LHCN-M2 (cell line): ENCODE measurements around the gene GPR176. TPM values are rescaled to one million over a fixed set of nuclear protein-coding genes. Genes with fewer than 3 reads are reported as not detected.
A peak's percentile ranks its signal among the peaks of the same experiment; 100 is the strongest.

Experiments
- DNase-seq: peaks from one replicate; pipeline ENCODE4 v3.0.0-alpha.2; 2012; ENCODE audit warnings: low read depth
- polyA plus RNA-seq: library from polyadenylated mRNA; unstranded; fragments of >200 nt; gene quantifications from one replicate; pipeline ENCODE4 v1.2.1, GENCODE V29; 2012; ENCODE audit warnings: missing spikeins
- total RNA-seq: library from RNA; depleted of rRNA; stranded (reverse); fragments of >200 nt; gene quantifications from 2 replicates; pipeline ENCODE4 v1.2.3, GENCODE V29; 2014; rRNA removed

GPR176 gene, protein sequence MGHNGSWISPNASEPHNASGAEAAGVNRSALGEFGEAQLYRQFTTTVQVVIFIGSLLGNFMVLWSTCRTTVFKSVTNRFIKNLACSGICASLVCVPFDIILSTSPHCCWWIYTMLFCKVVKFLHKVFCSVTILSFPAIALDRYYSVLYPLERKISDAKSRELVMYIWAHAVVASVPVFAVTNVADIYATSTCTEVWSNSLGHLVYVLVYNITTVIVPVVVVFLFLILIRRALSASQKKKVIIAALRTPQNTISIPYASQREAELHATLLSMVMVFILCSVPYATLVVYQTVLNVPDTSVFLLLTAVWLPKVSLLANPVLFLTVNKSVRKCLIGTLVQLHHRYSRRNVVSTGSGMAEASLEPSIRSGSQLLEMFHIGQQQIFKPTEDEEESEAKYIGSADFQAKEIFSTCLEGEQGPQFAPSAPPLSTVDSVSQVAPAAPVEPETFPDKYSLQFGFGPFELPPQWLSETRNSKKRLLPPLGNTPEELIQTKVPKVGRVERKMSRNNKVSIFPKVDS
- 51.9 and 53.3 TPM in 2 replicates for total RNA-seq
- 88.2 TPM for polyA plus RNA-seq

- DNase-seq: peak; percentile 89
Observed at GRCh38 chr15:39919748-39920509, at the start of gene GPR176. Gene GPR176, minus strand, starts transcription at chr15:39920266. Its CDS starts 240 bp downstream, at chr15:39920026.

DNA sequence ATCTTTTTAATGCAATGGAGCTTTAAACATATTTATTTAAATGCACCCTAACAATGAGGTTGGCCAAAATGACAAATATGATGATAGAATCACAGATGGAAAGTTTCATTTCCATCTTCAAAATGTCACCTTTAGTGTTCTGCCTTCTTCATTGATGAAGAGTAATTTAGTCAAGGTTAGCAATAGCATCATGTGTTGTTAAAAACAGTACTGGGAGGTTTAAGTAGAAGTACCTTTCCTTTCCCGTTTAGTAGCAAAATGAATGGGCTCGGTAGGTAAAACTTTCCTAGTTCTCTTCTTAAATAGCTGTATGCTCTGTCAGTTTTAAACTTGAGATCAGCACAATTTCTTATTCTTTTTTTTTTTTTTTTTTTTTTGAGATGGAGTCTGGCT, 48.9 kb upstream of the GPR176 start:
- no peak for DNase-seq

- DNase-seq: no peak
Observed at GRCh38 chr15:39968273-39969001, 48.4 kb upstream of the GPR176 start.

DNA sequence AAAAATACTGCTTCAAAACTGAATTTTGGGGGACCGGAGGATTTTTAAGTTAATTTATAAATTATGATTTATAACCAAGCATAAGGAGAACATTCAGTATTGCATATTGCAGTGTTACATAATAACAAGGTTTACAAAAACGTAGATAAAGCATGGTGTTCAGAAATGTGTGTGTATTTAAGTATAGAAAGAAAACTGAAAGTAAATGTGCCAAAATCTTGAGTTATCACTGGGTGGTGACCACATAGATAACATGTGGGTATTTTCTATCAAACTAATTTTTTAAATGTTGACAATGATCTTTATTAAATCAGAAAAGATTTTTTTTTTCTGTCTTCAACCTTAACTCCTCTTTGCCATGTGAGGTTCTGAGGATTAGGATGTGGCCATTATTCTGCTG, 46.5 kb upstream of the GPR176 start:
- no peak for DNase-seq

DNA sequence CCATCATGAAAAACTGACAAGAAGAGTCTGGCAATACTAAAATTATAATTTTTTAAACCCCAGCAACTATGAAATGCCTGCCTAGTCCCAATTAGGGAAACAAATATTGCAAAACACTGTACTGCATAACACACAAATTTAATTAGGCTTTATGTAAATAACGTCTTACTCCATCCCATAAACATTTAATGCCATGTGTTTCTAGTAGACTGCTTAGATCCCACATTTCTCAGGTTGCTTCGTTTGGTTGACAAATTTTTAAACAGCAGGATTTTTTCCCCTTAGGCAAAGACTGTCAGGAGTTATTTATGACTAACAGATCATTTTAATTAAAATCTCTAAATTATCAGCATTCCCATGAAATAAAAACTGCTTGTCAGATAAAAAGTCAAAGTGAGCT, 43.7 kb upstream of the GPR176 start:
- DNase-seq: no peak

GRCh38 chr15:39961051-39961450, 41.0 kb upstream of the GPR176 start:
- DNase-seq: no peak

DNA sequence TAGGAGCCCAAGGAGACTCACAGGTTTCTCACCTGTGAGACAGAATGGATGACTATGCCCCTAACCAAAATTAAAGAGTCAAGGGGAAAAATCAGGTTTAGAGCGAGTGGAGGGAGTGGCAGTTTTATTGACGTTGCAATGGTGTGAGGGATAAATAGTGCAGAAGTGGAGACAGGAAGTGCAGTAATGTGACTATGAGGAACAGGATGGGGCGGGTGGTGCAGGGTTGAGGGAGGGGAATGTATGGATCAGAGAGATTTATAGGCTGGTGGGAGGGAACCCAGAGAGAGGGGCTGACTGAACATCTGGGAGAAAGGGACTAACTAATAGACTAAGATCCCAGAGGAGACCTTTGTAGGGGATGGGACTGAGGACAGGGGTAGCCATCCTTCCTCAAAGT, 40.3 kb upstream of the GPR176 start:
- no peak for DNase-seq

DNA sequence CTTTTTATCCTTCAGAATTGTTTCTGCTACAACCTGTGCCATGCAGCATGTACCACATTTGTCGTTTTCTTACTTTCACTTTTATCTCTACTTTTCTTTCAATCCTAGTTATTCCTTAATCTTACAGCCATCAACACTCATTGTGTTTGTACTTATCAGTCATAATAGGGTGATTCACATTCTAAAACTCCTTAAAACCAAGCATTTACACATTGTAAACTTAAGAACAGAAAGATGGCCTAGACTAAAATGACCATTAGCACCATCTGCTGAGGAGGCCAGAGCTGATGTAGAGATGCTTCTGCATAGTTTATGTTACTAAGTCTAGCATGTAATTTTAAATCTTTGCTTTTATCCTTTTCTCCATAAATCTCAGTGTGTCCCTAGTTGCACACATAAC, 39.3 kb upstream of the GPR176 start:
- DNase-seq: no peak

DNA sequence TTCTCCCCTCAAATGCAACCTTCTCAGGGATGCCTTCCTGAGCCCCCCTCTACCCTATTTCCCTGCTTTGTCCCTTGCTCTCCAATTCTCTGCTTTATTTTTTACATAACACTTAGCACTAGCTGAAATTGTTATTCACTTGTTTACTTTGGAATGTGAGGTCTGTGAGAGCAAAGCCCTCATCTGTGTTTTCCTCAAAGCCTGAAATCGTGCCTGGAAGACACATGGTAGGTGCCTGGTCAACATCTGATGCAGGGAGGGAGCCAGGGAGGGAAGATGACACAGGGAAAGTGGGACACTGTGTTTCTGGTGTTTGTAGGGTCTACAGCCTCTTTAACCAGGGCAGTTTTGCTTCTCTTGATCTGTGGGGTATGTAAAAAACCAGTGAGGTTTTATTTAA, 37.4 kb upstream of the GPR176 start:
- no peak for DNase-seq

- DNase-seq: no peak
Observed at GRCh38 chr15:39953521-39953920, 33.5 kb upstream of the GPR176 start.

GRCh38 chr15:39951561-39951960, 31.5 kb upstream of the GPR176 start:
- DNase-seq: no peak

- no peak for DNase-seq
Observed at GRCh38 chr15:39948817-39949216, 28.8 kb upstream of the GPR176 start.

DNA sequence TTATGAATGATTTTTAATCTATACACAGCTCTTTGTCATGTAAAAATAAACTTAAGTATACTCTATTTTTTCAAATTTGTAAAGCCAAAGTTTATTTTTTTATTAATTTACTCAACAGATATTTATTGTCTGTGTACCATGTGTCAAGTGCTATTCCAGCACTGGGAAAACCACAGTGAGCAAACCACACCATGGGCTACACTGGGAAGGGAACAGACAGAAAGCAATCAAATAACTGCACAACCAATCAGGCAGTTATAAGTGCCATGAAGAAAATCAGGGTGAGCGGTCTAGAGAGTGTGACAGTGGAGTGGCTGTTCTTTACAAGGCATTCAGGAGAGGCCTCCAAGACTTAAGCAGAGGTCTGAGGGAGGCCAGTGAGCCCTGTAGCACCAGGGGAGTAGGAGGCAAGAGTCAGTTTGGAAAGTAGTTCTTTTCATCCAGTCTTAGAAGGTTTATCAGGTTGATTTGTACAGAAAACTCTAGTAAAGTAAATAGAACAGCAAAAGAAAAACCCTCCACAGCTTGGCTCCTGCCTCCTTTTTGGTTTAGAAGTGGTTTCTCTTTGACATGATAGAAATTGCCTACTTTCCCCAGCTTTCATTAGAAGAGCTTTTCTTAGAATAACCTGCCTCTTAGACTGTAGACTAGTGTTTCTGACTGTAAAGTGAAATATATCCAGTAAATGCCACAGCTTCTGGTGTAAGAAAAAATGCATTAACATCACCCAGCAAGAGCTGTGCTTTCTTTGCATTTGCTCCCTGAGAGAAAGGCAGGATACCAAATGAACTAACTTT, 27.5 kb upstream of the GPR176 start:
- peak; percentile 7 for DNase-seq

GRCh38 chr15:39946862-39947261, 26.8 kb upstream of the GPR176 start:
- peak; percentile 69 for DNase-seq

DNA sequence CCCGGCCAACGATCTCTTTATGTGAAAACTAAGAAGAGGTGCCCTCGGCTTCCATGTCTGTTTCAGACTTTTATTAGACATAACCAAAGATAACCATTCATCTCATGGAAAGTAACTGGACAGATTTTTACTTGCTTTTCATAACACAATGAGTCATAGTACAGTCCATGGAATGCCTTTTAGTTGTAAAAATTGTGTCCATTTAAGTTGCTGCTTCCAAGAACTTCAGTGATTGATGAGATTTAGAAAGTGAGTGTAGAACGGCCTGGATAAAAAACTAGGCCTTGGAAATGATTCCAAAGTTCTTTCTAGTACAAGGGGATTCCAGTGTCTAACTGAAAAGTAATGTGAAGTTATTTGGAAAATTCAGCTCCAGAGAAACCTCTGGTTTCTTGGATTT, 24.7 kb upstream of the GPR176 start:
- DNase-seq: peak; percentile 37

GRCh38 chr15:39942753-39943150, 22.7 kb upstream of the GPR176 start:
- DNase-seq: no peak

- peak; percentile 41 for DNase-seq
Observed at GRCh38 chr15:39942101-39942752, 22.2 kb upstream of the GPR176 start.

DNA sequence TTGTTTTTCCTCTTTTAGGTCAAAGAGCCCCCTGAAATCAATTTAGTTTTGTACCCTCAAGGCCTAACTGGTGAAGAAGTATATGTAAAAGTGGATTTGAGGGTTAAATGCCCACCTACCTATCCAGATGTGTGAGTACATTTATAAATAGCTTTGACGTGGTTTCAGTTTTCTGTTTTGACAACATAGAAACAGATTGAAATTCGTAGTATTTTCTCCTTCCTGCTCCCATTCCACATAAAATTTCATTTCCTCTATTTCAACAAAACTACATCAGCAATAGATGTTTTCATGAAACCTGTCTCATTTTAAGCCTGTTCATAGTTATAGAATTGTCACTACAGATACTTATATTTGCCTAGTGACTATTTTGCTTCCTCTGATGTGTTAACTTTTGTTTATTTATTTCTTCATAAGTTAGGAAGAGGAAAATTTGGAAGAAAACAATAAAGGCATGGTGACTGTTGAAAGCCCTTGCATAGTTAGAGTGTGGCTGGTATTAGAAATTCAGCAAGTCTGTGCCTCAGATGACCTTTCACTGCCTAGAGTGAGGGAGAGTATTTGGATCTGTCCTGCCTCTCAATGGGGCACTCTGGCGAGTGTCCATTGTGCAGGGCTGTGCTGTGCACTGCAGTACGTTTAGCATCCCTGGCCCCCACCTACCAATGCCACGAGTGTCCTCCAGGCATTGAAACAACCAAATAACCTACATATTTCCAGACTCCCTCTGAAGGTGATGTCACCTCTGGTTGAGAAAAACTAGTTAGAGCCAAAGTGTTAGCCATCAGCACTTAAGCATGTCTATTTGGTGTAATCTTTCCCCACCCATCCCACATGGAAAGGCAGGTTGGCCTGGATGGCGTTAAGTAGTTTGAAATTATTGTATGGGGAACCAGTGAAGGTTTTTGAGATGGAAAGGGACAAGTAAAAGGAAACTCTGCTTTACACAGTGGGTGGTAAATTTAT, 19.7 kb upstream of the GPR176 start:
- no peak for DNase-seq

DNA sequence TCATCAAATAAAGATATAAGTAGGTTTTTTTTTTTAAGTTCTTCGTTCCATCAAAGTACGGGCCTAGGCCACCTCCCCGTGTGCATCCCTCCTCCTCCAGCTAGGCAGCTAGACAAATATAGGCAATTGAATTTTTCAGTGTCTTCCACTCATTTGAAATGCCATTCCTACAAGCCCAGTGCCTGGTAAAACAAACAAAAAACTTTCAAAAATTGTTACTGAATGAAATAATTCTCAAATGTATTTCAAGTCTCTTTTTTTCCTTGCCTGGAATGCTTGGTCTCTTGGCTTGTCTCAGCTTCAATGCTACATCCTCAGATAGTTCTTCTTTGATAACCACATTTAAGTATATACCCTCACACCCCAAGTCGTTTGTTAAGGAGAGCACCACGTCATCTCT, 17.6 kb upstream of the GPR176 start:
- DNase-seq: no peak
